Stomach (tissue), 4 donors: ENCODE data around the gene BTBD3.

Experiments used
- EP300 ChIP-seq: sonication (generic); formaldehyde crosslinking; IDR thresholded peaks from one replicate; pipeline ENCODE4 v1.6.1; 2017; ENCODE audit warnings: antibody characterized with exemption
- TF ChIP-seq, protein P1 (sequence below), 7 experiments: fragments of 450-650 bp in 4 of 7; fragments of 200-600 bp in 3 of 7; sonication (generic) in 3 of 7; IDR thresholded peaks; one replicate each; pipeline ENCODE4 v1.5.1; 2016 to 2019; ENCODE audit warnings: antibody characterized with exemption in 7 of 7, control low read depth in 2 of 7, mild to moderate bottlenecking in 1 of 7

DNA sequence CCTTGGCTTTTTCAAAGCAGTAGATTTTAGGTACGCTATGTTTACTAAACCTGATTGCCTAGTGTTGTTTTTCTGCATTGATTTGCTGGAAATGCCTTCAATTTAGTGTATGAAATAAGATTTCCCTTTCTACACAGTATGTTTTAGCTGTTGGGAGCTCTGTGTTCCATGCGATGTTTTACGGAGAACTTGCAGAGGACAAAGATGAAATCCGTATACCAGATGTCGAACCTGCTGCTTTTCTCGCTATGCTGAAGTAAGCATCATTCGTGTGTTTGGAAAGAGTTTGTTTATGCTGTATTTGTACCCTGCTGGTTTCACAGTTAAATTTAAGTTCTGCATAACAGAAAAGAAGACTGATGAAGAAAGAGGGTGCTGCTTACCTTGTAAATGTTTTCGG lies 1.9 kb downstream of the BTBD3 start:
- TF ChIP-seq, protein P1, sequence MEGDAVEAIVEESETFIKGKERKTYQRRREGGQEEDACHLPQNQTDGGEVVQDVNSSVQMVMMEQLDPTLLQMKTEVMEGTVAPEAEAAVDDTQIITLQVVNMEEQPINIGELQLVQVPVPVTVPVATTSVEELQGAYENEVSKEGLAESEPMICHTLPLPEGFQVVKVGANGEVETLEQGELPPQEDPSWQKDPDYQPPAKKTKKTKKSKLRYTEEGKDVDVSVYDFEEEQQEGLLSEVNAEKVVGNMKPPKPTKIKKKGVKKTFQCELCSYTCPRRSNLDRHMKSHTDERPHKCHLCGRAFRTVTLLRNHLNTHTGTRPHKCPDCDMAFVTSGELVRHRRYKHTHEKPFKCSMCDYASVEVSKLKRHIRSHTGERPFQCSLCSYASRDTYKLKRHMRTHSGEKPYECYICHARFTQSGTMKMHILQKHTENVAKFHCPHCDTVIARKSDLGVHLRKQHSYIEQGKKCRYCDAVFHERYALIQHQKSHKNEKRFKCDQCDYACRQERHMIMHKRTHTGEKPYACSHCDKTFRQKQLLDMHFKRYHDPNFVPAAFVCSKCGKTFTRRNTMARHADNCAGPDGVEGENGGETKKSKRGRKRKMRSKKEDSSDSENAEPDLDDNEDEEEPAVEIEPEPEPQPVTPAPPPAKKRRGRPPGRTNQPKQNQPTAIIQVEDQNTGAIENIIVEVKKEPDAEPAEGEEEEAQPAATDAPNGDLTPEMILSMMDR (IDR thresholded peaks at IDR 0.05) = no peak
- TF ChIP-seq EP300 = no peak
